Right ventricle myocardium superior (tissue), 1 donor: ENCODE measurements around the gene REV3L. TPM values are rescaled to one million over a fixed set of nuclear protein-coding genes. Genes with fewer than 3 reads are reported as not detected.
"Not testable (repeated sequence)": the region's sequence is repeated elsewhere in the genome, so short reads cannot be mapped to it uniquely, and the experiment has no call there.

Experiments
- ATAC-seq: fragments of 200-7000 bp; cut with Tn5 transposase; one replicate; pipeline ENCODE4 v1.9.1; 2020; ENCODE audit warnings: mild to moderate bottlenecking; ENCODE audit not compliant: poor library complexity
- DNase-seq: peaks from one replicate; pipeline ENCODE4 v3.0.0-alpha.2; 2020
- intact Hi-C: fragments of 100-400 bp; cut with DNase I; formaldehyde crosslinking; loops from one replicate; pipeline ENCODE4 v1.11.2; 2022
- total RNA-seq: library from RNA; stranded (reverse); fragmentation: NEBNext Ultra II Directional; extraction: Animal tissue kit (Norgen Biotek cat#: 25700); gene quantifications from one replicate; pipeline ENCODE4 v1.2.1, GENCODE V29; 2021
- donor health status: DM: no; HTN: yes; CAD: no; lungs with severe emphysema.

The REV3L gene
- total RNA-seq, 1 donor from 2014 or later: 9.1 TPM

GRCh38 chr6:111290689-111291335 is 192.2 kb downstream of the REV3L start:
- DNase-seq, intact Hi-C loops, ATAC-seq: not testable (repeated sequence)

DNA sequence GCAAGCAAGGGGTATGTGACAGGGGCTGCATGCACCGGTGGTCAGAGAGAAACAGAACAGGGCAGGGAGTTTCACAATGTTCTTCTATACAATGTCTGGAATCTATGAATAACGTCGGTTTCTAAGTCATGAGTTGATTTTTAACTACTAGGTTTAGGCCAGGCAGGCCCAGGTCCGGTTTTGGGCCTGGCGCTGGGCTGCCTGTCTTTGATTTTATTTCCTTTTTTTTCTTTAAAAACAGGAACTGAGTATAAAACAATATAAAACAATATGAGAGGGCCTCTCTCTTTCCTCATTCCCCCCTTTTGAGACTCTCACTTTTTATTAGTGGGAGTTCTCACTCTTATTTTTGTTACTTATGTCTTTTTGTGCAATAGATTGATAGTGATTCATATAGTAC is 198.7 kb downstream of the REV3L start:
- DNase-seq, ATAC-seq, intact Hi-C loops: not testable (repeated sequence)

- intact Hi-C loops: no loop called here
- no peak for ATAC-seq
- no peak for DNase-seq
These were observed 199.3 kb downstream of the REV3L start for GRCh38 chr6:111283707-111284106.

DNA sequence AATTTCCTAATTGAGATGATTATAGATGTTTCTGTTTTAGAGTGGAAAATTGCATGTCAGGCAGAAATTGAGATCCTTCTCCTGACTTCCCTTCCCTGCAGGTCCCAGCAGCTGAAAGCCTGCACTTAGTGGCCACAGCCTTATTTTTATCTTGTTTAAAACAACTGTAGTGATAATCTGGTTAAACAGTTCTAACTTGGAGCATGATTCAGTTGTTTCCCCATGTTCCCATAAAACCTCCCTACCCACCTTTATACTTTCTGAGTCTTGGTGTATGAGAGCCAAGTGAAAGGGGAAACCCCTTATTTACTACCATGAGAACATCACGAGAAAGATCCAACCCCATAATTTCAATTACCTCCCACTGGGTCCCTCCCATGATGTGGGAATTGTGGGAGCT is 200.5 kb downstream of the REV3L start:
- intact Hi-C loops: no loop called here
- DNase-seq: no peak
- ATAC-seq: no peak

DNA sequence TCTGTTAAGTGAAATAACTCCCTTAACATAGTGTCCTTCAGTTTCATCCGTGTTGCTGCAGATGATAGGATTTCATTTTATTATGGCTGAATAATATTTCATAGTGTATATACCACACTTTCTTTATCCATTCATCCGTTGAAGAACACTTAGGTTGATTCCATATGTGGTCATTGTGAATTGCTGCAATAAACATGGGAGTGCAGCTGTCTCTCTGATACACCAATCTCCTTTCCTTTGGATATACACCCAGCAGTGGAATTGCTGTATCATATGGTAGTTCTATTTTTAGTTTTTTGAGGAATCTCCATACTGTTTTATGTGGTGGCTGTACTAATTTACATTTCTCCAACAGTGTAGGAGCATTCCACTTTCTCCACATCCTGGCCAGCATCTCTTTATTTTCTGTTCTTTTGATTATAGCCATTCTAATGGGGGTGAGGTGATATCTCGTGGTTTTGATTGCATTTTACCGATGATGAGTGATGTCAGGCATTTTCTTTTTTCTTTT is 202.5 kb downstream of the REV3L start:
- no peak for DNase-seq

GRCh38 chr6:111278731-111279130 is 204.3 kb downstream of the REV3L start:
- DNase-seq: no peak
- ATAC-seq: no peak
- intact Hi-C loops: no loop called here

More for the DNA sequence above, 202.5 kb downstream of the REV3L start:
- intact Hi-C loops: no loop called here
- no peak for ATAC-seq

DNA sequence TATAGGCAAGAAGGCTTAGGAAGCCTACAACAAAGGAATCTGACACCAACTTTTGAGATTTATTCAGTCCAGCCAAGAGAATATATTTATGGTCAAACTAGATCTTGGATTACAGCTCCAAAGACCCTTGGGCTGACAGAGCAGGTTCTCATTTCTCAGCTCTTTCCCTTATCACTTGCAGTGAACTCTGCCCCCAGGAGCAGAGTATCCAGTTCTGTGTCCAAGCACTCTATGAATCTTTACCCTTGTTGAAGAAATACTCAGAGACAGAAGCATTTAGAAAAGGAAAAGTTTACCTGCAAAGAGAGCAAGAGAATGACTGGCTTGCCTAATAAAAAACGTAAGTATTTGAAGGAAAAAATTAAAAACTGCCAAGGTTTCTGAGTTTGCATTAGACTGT is 205.2 kb downstream of the REV3L start:
- ATAC-seq: no peak
- DNase-seq: no peak
- intact Hi-C loops: no loop called here

DNA sequence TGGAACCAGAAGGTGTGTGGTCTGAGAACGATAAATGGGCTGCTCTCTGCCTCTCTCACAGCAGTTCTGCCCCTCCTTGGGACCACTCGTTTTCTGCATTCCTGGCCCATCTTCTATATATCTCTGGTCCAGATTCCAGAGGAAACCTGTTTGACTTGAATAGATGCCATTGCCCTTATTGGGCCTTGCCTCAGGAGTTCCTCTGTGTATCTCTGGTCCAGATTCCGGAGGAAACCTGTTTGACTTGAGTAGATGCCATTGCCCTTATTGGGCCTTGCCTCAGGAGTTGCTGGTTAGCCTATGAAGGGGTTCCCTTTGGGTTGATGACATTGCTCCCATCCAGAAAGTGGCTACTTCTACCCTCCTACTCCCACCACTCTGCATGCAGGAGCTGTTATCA is 206.3 kb downstream of the REV3L start:
- intact Hi-C loops: no loop called here
- DNase-seq (no peak), ATAC-seq (no peak)

- ATAC-seq (no peak), DNase-seq (no peak)
- intact Hi-C loops: no loop called here
These were observed 206.7 kb downstream of the REV3L start for GRCh38 chr6:111276335-111276734.

DNA sequence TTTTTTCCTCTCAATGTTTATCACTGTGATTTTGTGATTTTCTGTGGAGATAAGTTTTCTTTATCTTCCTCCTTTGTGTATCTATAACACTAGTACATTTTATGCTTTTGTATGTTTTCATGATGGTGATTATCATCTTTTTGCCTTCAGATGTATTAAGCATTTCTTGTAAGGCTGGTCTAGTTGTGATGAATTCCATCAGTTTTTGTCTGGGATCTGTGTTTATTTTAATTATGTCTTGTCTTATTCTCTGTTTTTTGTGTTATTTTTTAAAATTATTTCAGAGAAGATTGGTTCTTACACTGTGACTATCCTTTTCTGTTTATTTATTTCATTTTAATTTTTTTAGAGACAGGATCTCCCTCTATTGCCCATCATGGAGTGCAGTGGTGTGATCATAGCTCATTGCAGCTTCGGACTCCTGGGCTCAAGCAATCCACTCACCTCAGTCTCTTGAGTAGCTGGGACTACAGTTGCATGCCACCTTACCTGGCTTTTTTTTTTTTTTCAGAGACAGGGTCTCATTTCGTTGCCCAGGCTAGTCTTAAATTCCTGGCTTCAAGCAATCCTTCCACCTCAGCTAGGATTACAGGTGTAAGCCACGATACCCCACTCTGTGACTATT is 208.3 kb downstream of the REV3L start:
- ATAC-seq: no peak
- DNase-seq: no peak
- intact Hi-C loops: no loop called here

- intact Hi-C loops: no loop called here
- DNase-seq (no peak), ATAC-seq (no peak)
These were observed 212.9 kb downstream of the REV3L start for GRCh38 chr6:111270121-111270520.

DNA sequence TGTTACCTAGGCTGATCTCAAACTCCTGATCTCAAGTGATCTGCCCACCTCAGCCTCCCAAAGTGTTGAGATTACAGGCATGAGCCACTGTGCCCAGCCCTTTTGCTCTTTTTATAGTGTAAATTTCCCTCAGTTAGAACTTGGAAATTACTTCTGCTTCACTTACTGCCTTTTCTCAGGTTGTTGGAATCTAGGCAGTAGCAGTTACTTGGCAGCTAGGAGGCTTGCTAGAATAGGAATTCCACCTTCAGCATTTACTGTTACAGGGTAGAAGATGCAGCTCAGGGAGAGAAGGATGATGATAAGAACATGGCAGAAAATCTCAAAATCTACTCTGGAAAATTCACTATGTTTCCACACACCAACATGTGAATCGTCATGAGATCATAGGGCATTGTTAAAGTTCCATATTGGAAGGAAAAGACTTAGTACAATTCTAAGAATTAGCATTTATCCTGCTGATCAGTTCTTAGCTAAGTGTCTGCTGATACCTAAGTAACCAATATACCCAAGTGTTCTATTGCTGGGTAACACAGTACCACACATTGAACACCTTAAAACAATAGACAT is 213.5 kb downstream of the REV3L start:
- DNase-seq (no peak), ATAC-seq (no peak)
- intact Hi-C loops: no loop called here

DNA sequence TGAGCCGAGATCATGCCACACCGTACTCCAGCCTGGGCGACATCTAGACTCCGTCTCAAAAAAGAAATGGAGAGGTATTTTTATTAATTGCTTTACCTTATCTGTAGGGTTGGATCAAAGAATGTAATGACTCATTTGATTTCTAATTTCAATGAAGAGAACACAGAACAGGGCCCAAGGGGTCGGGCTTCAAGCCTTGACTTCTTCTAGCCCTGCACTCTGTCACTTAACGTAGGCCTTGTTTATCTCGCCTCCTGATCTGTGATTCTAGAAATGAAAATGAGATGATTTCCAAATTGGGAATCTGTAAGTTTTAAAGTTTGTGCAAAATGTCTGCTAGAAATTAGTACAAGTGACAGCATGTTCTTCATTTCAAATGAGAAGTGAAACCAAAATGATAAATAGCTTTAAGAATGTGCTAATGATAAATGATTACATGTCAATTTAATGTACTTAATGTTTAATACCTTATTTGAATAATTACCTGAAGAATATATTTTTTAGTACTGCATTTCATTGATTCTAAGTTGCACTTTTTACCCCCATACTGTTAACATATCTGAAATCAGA is 215.2 kb downstream of the REV3L start:
- ATAC-seq (no peak), DNase-seq (no peak)
- intact Hi-C loops: no loop called here

GRCh38 chr6:111266276-111266675 is 216.7 kb downstream of the REV3L start:
- DNase-seq (no peak), ATAC-seq (no peak)
- intact Hi-C loops: no loop called here

GRCh38 chr6:111265842-111266241 is 217.2 kb downstream of the REV3L start:
- DNase-seq: no peak
- intact Hi-C loops: no loop called here
- no peak for ATAC-seq

- ATAC-seq (no peak), DNase-seq (no peak)
- intact Hi-C loops: no loop called here
These were observed 219.2 kb downstream of the REV3L start for GRCh38 chr6:111263837-111264236.

DNA sequence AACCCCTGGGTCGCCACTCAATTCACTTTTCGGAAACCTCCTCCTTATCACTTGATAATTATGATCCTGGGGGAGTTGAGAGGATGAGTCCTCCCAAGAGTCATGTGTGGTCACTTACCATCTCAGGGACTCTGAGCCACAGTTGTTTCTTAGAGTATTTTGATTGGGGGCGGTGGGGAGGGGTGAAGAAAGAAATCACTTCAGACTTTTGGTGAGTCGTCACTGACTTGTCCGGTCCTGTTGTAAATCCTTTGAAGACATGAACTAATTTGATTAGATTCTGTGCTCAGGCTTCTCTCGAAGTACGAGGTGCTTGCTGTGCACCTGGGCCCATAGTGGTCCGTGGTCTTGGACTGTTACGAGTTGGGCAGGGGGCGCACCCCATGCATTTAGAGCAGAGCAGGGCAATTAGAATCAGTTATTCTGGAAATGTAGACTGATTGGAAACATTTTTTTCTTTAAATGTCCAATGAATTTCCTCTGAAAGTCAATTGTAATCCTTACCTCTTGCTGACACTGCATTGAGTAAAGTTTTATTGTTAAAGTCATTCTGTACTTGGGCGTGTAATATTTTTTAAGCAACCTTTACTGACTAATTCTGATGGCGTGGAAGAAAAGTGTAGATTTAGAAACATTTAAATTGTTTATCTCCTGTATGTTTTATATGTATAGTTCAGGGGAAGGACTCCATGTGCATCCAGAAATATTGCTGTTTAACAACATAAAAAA is 222.3 kb downstream of the REV3L start:
- intact Hi-C loops: no loop called here
- ATAC-seq (no peak), DNase-seq (no peak)

- intact Hi-C loops: no loop called here
- ATAC-seq (peak; percentile 99), DNase-seq (peak; percentile 99)
These were observed 223.8 kb downstream of the REV3L start for GRCh38 chr6:111259089-111259831.
